Effector memory CD4-positive, alpha-beta T cell (primary cell): ENCODE data around the gene FBXL5.
A peak's percentile ranks its signal among the peaks of the same experiment; 100 is the strongest.

ENCODE experiments used
- DNase-seq, 3 donors: peaks; one replicate each; pipeline ENCODE4 v3.0.0-alpha.2; 2020
- H3K27ac ChIP-seq: 2 replicates; pipeline ENCODE4 v1.7.0; 2013; ENCODE audit warnings: mild to moderate bottlenecking, low read length, moderate library complexity; ENCODE audit not compliant: insufficient read depth, poor library complexity, severe bottlenecking
- H3K27me3 ChIP-seq: replicated peaks from 2 replicates; pipeline ENCODE4 v1.7.0; 2013; ENCODE audit warnings: mild to moderate bottlenecking, low read length; ENCODE audit not compliant: insufficient read depth, control insufficient read depth, poor library complexity, severe bottlenecking
- H3K36me3 ChIP-seq: 2 replicates; pipeline ENCODE4 v1.7.0; 2013; ENCODE audit warnings: mild to moderate bottlenecking, low read length, moderate library complexity; ENCODE audit not compliant: control insufficient read depth, insufficient read depth
- H3K4me1 ChIP-seq: 2 replicates; pipeline ENCODE4 v1.7.0; 2013; ENCODE audit warnings: low read length, mild to moderate bottlenecking; ENCODE audit not compliant: control insufficient read depth, insufficient read depth, poor library complexity, severe bottlenecking
- H3K4me3 ChIP-seq: 2 replicates; pipeline ENCODE4 v1.7.0; 2013; ENCODE audit warnings: low read length, low read depth, mild to moderate bottlenecking; ENCODE audit not compliant: insufficient read depth, poor library complexity, severe bottlenecking
- H3K9me3 ChIP-seq: 2 replicates; pipeline ENCODE4 v1.7.0; 2013; ENCODE audit warnings: mild to moderate bottlenecking, low read length, moderate library complexity; ENCODE audit not compliant: control insufficient read depth

Gene FBXL5

GRCh38 chr4:15691346-15692135 is 36.4 kb upstream of the FBXL5 start:
- no peak overlapping the region for H3K4me3 ChIP-seq
- H3K4me1 ChIP-seq = no peaks in the 10 kb centered on the region
- H3K36me3 ChIP-seq = peaks cover 9% of the 10 kb centered on the region
- H3K9me3 ChIP-seq = no peaks in the 10 kb centered on the region
- no peaks in the 10 kb centered on the region for H3K27me3 ChIP-seq
- no peak overlapping the region for H3K27ac ChIP-seq
- DNase-seq = no peak

DNA sequence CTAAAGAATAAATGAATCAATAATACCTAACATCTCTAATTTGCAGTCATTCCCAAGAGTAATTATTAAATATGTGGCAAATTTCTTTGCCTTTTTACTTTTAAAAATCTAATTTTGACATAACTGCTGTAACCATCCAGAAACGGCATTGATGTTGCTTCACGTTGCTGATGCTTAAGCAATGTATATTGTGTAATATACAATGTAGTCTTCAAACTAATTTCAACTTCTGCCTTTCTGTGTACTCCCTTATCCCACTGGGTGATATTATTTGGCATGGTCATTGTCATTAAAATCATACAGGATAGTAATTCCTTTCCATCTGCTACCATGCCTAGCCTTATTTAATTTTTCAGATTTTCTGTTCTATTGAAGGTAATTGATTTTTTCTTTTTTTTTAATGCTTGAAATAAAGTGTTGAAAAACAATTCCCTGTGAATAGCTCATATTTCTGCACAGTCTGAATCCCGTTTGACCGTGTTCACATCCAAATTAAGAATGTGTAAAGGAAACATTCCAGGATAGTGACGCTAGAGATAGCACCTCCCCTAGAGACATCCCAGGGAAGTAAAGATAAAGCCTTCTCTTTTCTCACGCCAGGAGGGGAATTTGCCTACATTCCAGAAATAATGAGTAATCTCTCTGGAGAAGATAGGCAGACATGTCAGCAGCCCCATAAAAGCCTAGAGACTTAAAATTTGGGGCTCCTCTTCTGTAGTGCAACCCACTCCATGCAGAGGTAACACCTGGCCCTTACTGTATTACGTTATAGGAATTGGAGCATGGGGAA is 35.1 kb upstream of the FBXL5 start:
- Histone ChIP-seq H3K9me3 (no peaks in the 10 kb centered on the region), H3K4me3 (no peak overlapping the region), H3K27me3 (no peaks in the 10 kb centered on the region), H3K27ac (no peak overlapping the region), H3K36me3 (peaks cover 17% of the 10 kb centered on the region), H3K4me1 (no peaks in the 10 kb centered on the region)
- no peak for DNase-seq

DNA sequence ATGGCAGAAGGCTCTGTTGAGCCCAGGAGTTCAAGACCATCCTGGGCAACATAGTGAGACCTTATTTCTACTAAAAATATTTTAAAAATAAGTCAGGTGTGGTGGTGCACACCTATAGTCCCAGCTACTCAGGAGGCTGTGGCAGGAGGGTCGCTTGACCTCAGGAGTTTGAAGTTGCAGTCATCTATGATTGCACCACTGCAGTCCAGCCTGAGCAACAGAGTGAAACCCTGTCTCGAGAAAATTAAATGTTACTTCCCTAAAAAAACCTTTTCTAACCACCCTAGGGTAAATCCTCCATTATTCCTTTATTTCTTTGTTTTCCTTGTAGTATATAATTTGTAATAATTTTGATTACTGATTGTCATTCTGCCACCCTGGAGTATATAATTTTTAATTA is 34.4 kb upstream of the FBXL5 start:
- Histone ChIP-seq H3K4me1 (no peaks in the 10 kb centered on the region), H3K27me3 (no peaks in the 10 kb centered on the region), H3K9me3 (no peaks in the 10 kb centered on the region), H3K27ac (no peak overlapping the region), H3K4me3 (no peak overlapping the region), H3K36me3 (peaks cover 17% of the 10 kb centered on the region)
- DNase-seq = no peak

- Histone ChIP-seq H3K36me3 (peaks cover 17% of the 10 kb centered on the region), H3K27me3 (no peaks in the 10 kb centered on the region), H3K4me1 (peaks cover 7% of the 10 kb centered on the region), H3K27ac (no peak overlapping the region), H3K9me3 (no peaks in the 10 kb centered on the region), H3K4me3 (no peak overlapping the region)
- no peak for DNase-seq
These were observed 32.9 kb upstream of the FBXL5 start for GRCh38 chr4:15688051-15688450.

DNA sequence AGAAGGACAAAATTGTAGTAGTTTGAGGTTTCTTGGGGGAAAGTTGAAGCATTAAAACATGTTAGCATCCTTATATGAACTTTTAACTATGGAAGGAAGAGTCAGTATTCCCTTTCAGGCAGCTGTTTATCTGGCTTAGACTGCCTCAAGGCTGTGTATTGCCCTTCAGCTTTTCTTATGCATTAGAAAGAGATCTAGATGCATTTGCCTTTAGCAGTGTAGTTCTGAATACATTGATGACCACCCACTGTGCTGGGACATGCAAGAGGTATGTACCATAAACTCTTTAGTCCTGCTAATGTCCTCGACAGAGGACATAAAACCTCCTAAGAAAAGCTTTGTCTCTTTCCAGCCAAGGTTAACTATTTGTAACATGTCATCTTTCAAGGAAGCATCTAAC is 29.3 kb upstream of the FBXL5 start:
- Histone ChIP-seq H3K27ac (no peak overlapping the region), H3K4me3 (no peak overlapping the region), H3K27me3 (no peaks in the 10 kb centered on the region), H3K36me3 (peaks cover 17% of the 10 kb centered on the region), H3K9me3 (no peaks in the 10 kb centered on the region), H3K4me1 (peaks cover 12% of the 10 kb centered on the region)
- no peak for DNase-seq

GRCh38 chr4:15683143-15683495 is 28.0 kb upstream of the FBXL5 start:
- no peak for DNase-seq
- Histone ChIP-seq H3K27me3 (no peaks in the 10 kb centered on the region), H3K27ac (no peak overlapping the region), H3K4me1 (peaks cover 12% of the 10 kb centered on the region), H3K36me3 (peaks cover 15% of the 10 kb centered on the region), H3K9me3 (no peaks in the 10 kb centered on the region), H3K4me3 (no peak overlapping the region)

DNA sequence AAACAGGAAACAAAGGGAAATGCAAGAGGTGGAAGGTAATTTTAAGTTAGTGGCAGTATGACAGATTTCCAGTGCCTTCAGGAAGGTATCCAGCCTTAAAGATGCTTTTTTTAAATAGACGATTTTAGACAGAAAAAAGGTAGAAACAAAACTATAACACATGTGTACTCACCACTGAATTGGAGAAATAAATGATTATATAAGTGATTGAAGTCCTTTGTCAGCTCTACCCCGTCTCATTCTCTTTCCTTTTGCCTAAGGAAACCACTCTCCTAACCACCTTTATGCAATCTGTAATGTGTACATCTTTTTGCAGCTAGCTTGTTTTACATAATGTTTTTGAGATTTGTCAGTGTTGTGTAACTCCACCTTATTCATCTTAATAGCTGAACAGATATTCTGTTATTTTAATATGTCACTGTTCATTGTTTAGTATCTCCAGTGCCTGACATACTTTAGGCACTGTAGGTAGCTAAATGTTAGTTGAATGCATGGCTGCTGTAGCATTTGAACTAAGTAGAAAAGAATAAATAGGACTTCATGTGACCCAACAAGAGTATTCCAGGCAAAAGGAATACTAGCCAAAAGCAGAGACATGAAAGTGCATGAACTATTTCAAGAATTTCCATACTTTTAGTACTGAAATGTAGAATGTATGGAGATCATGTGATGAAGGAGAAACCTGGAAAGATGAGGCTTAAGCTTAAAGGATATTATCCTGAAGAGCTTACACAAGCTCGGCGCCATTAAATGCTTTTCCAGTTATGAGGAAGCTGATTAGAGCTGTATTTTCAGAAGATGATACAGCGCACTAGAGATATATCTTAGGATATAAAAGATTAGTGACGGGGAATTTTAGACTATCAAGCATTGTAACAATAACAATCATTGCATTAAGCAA is 27.3 kb upstream of the FBXL5 start:
- no peaks in the 10 kb centered on the region for H3K27me3 ChIP-seq
- H3K9me3 ChIP-seq = no peaks in the 10 kb centered on the region
- peaks cover 12% of the 10 kb centered on the region for H3K4me1 ChIP-seq
- peaks cover 12% of the 10 kb centered on the region for H3K36me3 ChIP-seq
- no peak for DNase-seq
- peak overlapping the region; percentile 82 for H3K4me3 ChIP-seq
- peak overlapping the region; percentile 83 for H3K27ac ChIP-seq

- peak; percentile 90 to 96 (median 92) for DNase-seq
- H3K36me3 ChIP-seq = peaks cover 9% of the 10 kb centered on the region
- peak within 1 kb of the TSS; percentile 82 for H3K4me3 ChIP-seq
- no peaks in the 10 kb centered on the region for H3K9me3 ChIP-seq
- peaks cover 12% of the 10 kb centered on the region for H3K4me1 ChIP-seq
- H3K27me3 ChIP-seq = no peaks in the 10 kb centered on the region
- peak within 1 kb of the TSS; percentile 83 for H3K27ac ChIP-seq
These were observed 26.4 kb upstream of the FBXL5 start, which contains the start of gene FAM200B for GRCh38 chr4:15681372-15682241. FAM200B (plus strand) TSS chr4:15681827; CDS start chr4:15686978, 5,151 bp downstream.

DNA sequence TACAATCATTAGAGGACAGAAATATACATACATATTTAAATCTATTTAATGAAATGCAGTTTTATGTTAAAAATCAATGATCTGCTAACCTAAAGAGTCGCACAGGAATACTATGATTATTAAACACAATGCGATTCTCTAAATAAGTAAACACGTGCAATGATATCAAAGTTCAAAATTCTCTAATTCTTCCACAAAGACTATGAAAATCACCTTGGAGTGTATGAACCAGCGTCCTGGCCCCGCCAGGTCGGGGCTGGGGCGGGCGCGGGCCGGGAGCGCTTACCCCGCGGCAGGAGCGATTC is 25.9 kb upstream of the FBXL5 start:
- H3K27ac ChIP-seq = peak overlapping the region; percentile 83
- H3K4me1 ChIP-seq = peaks cover 12% of the 10 kb centered on the region
- peaks cover 3% of the 10 kb centered on the region for H3K36me3 ChIP-seq
- DNase-seq = no peak
- no peaks in the 10 kb centered on the region for H3K9me3 ChIP-seq
- H3K4me3 ChIP-seq = peak overlapping the region; percentile 82
- no peaks in the 10 kb centered on the region for H3K27me3 ChIP-seq
